ENCODE measurements around the gene CACNA1I.

Gene CACNA1I

GRCh38 chr22:39565414-39565944, 5.1 kb upstream of the CACNA1I start:
- POLR2A ChIA-PET: no interaction called here
- CTCF ChIA-PET: interaction anchor here (0.8 kb wide), 1 partner anchor 459 kb away, joined by 3 read pairs; no protein-coding TSS in a partner anchor
- Histone ChIP-seq H3K4me1 (ENCODE audit: control insufficient read depth, insufficient read depth, low read length) (no peaks in the 10 kb centered on the region), H3K4me3 (ENCODE audit: low read depth, low read length) (no peak overlapping the region), H3K9me3 (ENCODE audit: control insufficient read depth, insufficient read depth, low read depth, low read length) (no peaks in the 10 kb centered on the region), H3K36me3 (ENCODE audit: control insufficient read depth in 2 of 2, insufficient read depth in 1 of 2, low read length in 2 of 2) (no peaks in the 10 kb centered on the region), H3K27ac (ENCODE audit: extremely low read depth, low read depth, low read length) (no peak overlapping the region)
- TF ChIP-seq ZNF560 (tag by site-specific recombination; IDR thresholded peaks at IDR 0.05; ENCODE audit: borderline replicate concordance) (no peak), ZNF621 (tag by site-specific recombination; IDR thresholded peaks at IDR 0.05) (0 out of 2 replicates have a peak, but pooled peaks have one; percentile 10), OSR2 (tag by site-specific recombination; IDR thresholded peaks at IDR 0.05) (no peak), YY2 (tag by site-specific recombination; IDR thresholded peaks at IDR 0.05) (no peak), ZNF311 (tag by site-specific recombination; IDR thresholded peaks at IDR 0.05; ENCODE audit: borderline replicate concordance) (peak; percentile 78; the same call in 1 of the 2 replicates), ZNF529 (tag by site-specific recombination; IDR thresholded peaks at IDR 0.05; ENCODE audit: insufficient replicate concordance) (no peak), ZNF488 (tag by site-specific recombination; IDR thresholded peaks at IDR 0.05) (peak; percentile 57; the same call in 1 of the 2 replicates), ZNF155 (tag by site-specific recombination; IDR thresholded peaks at IDR 0.05) (no peak), ZNF175 (tag by site-specific recombination; IDR thresholded peaks at IDR 0.05) (no peak), ZNF544 (tag by site-specific recombination; IDR thresholded peaks at IDR 0.05) (no peak), ZNF776 (tag by site-specific recombination; IDR thresholded peaks at IDR 0.05; ENCODE audit: borderline replicate concordance) (0 out of 2 replicates have a peak, but pooled peaks have one; percentile 24), ZNF157 (tag by site-specific recombination; IDR thresholded peaks at IDR 0.05) (no peak), ZNF677 (tag by site-specific recombination; IDR thresholded peaks at IDR 0.05) (no peak), ZNF664 (tag by site-specific recombination; IDR thresholded peaks at IDR 0.05) (no peak), GLI2 (tag by site-specific recombination; IDR thresholded peaks at IDR 0.05; ENCODE audit: borderline replicate concordance, low read depth) (no peak), ZBTB17 (tag by site-specific recombination; IDR thresholded peaks at IDR 0.05) (no peak), ZNF174 (tag by site-specific recombination; IDR thresholded peaks at IDR 0.05) (no peak), BCL11A (tag by site-specific recombination; IDR thresholded peaks at IDR 0.05; ENCODE audit: low read depth) (no peak), ZNF624 (tag by site-specific recombination; IDR thresholded peaks at IDR 0.05) (no peak), SETDB1 (IDR thresholded peaks at IDR 0.05; ENCODE audit: insufficient read length, low read length) (no peak), ZNF280D (tag by site-specific recombination; IDR thresholded peaks at IDR 0.05) (no peak), ZNF114 (tag by site-specific recombination; IDR thresholded peaks at IDR 0.05) (no peak), HOXA7 (CRISPR knock-in tag; IDR thresholded peaks at IDR 0.05; ENCODE audit: borderline replicate concordance) (no peak), ZNF19 (tag by site-specific recombination; IDR thresholded peaks at IDR 0.05; ENCODE audit: low read depth) (no peak), ZNF248 (tag by site-specific recombination; IDR thresholded peaks at IDR 0.05) (0 out of 2 replicates have a peak, but pooled peaks have one; percentile 38), ZNF202 (tag by site-specific recombination; IDR thresholded peaks at IDR 0.05; ENCODE audit: borderline replicate concordance) (no peak), ZNF23 (tag by site-specific recombination; IDR thresholded peaks at IDR 0.05; ENCODE audit: borderline replicate concordance) (no peak), SCRT2 (tag by site-specific recombination; IDR thresholded peaks at IDR 0.05) (peak; percentile 47; the same call in 1 of the 2 replicates), BCL11B (tag by site-specific recombination; IDR thresholded peaks at IDR 0.05; ENCODE audit: low read depth) (no peak), ZBTB49 (tag by site-specific recombination; IDR thresholded peaks at IDR 0.05; ENCODE audit: low read depth) (no peak), ZBTB44 (tag by site-specific recombination; IDR thresholded peaks at IDR 0.05) (no peak), ZNF658 (tag by site-specific recombination; IDR thresholded peaks at IDR 0.05) (no peak)

Measured in HEK293 (cell line).